Myocyte (in vitro differentiated cells): ENCODE results near the gene TNFAIP8. TPM values are rescaled to one million over a fixed set of nuclear protein-coding genes. Genes with fewer than 3 reads are reported as not detected.

Experiments
- DNase-seq: peaks from one replicate; pipeline ENCODE4 v3.0.0-alpha.2; 2012; ENCODE audit warnings: low read depth
- total RNA-seq: library from RNA; depleted of rRNA; stranded (reverse); fragments of >200 nt; gene quantifications from 2 replicates; pipeline ENCODE4 v1.2.3, GENCODE V29; 2014

TNFAIP8 gene
- total RNA-seq, 1 donor from 2014 or later = 25.6 TPM

DNA sequence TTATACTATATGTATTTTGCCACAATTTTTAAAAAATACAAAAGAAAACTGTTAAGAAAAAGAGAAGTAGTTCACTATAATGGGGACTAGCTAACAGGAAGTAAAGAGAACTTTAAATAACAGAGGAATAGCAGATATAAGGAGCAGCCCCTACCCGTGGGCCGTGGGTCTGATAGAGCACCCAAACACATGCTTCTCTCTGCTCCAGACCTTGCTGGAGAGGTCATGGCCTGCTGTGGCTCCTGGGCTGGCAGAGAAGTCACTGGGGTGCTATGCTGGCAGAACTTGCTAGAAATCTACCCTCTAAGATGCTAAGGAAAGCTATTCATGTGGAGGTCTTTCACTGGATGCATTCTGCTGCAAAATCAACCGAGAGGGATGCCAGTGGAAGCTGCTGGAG, 10.0 kb upstream of the TNFAIP8 start:
- DNase-seq = no peak

DNA sequence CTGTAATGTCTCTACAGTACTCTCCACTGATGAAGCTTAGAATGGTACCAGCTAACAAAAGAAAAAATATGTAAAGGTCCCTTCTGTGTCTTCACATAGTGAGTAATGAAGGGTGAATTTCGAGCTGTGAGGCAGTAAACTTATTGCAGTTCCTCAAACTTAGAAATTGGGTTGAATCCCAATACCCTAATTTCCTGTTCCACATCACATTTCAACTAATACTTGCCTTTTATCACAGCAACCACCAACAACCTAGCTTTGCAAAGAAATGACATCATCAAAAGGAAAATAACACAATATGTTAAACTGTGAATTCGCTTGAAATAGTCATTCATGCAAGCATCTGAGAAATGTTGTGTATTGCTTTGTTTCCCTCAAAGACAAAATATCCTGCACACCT, 9.4 kb upstream of the TNFAIP8 start:
- DNase-seq = no peak

DNA sequence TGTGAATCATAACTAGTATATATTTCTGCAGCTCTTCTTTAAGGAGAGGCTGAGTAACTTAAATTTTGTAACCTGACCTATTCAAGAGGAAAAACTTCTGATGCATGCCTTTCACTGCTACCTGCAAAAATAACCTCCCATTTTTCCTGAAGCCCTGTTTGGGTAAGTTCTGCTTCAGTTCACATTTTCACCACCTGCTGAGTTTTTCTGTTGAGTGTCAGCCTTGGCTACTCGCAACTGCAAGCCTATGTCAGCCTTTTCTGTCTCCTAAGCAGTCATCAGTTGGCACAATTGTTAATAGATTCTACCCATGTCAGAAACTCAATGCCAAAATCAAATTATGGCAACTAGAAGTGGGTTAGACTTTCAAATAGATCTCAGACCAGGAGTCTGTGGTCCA, 8.2 kb upstream of the TNFAIP8 start:
- no peak for DNase-seq

DNA sequence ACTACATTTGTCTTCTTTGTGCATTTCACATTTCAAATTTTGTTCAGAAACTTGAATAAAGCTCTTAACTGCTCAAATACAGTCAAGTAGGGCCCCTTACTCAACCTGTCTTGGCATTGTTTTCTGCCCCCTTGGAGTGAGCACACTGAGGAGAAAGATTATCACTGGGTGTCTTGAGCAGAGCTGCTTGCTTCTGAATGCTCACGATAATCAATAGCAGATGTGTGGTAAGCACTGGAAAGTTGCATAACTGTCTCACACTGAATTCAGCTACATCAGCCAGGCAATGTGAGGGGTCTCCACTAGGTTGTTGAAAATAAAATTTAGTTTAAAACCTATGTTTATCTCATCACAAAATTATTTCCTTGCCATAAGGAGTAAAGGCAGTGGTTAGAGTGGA, 7.8 kb upstream of the TNFAIP8 start:
- DNase-seq = no peak

DNA sequence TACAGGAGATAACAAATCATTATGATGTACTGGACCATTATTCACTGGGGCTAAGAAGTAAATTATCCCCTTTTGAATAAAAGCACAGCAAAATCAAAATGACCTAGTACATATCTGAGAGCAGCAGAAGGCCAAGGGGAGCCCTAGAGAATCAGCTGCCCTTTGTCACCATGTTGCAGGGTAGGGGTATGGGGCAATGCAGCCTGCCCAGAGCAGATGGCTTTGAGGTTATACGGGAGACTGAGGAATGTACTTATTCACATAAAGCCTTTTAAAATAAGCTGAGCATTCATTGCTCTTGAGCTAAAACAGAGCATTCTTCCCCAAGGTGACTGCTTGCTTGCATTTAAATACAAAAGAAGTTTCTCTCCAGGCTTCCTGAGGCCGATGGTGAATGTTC, 2.6 kb upstream of the TNFAIP8 start:
- no peak for DNase-seq

DNA sequence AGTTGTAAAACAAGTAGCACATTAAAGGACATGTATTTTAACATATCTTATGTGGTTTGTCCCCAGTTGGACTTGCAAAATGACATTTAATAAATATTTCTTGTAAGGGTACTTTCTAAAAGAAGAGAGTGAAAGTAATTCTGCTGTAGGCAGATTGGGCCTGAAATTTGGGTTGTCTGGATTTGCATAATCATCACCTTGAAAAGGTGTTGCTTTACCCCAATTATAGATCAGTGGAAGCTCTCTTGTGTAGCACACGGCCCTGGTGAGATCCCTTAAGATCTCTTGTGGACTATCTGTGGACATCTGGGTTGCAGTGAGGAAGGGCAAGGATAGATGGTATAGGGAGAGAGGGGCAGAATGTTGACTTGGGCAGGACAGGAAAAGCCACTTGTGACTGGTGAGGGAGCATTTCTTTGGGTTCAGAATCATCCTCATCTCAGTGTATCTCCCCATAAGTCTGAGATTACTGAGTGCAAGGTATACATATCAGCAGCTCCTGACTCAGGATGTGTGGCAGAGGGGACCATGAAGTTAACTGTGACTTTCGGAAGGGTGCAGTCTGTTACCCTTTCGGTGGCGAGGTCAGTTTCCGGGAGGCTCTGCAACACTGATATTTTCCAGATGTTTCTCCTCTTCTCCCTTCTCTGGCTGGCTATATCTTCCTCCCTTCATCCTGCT, 2.0 kb upstream of the TNFAIP8 start:
- no peak for DNase-seq

DNA sequence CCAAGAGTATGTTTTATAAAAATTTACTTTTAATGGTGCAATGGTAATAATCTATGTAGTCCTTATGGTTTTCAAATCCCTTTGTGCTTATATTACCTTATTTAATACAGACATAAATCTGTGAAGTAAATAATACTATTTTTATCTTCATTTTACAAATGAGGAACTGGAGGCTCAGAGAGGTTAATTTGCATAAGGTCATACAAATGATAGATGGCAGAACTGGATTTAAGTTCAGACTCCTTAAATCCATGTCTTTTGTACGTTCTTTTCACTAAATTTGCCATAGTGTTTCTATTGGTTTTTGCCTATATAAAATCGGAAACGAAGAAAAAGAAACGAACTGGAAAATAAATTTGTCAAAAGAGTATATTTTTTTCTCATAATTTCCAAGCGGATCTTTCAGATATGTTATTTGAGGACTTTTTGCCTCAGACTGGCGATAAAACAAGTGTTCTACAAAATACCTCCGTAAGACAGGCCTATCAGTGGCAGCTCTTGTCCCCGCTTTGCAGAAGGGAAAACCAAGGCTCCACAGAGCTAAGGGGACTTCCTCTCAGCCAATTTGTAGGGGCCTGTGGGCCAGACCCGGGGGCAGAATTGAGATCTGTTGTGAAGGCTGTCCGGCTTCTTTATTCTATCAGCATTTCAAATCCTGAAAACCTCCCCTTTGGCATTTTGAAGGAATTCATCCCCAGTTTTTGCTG, 1.1 kb upstream of the TNFAIP8 start:
- no peak for DNase-seq

DNA sequence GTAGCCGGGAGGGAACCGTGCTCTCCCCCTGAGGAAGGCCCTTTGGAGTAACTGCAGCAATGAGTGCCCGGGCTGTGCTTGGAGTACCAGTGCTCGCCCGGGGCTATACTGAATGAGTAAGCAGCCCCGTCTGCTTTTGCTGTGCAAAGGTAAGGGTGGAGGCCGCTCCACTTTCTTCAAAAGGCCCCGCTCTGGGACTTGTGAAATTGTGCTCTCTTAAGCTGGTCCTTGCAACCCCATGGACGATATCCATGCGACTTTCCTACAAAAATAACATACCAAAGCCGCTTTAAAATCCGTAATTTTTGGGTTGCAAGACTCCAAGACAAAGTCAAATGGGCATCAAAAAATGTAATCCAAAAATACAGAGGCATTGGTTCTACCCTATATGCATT, 578 bp upstream of the TNFAIP8 start:
- DNase-seq = no peak

DNA sequence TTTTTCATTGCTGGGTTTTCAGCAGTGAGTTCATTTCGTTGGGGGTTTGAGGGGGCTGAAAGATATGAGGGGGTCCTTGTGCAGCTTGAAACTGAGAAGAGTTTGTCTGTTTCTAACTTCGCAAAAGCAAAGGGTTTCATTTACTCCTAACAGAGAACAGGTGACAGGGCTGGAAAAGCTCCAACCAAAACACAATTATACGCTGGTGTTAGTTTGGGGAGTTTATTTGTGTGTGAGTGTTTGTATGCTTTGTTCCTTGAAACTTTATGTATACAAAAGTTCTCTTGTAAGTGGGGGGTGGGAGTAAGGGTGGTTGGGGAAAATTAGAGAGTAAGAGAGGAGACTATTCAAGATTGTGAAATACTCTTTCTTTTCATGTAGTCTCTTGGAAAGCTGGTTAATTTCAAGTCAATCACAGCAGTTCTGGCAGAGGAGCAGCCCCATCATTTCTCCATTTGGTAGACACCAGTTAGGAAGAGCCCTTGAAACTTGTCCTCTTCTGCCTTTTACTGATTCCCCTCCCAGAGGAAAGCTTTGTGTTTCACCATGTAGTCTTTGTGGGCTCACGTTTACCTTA, 881 bp downstream of the TNFAIP8 start:
- no peak for DNase-seq

DNA sequence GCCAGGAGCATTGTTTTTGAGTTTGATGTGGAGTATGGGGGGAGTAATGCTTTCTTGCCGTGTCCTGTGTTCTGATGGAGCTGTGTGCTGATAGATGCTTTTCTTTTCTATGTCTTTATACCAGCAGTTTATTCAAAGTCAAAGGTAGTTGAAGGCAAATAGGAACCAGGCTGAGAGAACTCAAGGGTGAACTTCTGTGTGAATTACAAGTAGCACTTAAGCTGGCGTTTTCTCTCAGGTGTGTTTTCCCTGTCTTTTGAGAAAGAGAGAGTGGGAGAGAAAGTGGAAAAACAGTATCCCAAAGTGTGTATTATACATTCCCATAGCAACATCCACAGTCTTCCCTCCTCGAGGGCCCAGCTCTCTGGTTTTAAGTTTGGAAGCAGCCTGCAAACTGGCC, 1.5 kb downstream of the TNFAIP8 start:
- no peak for DNase-seq

DNA sequence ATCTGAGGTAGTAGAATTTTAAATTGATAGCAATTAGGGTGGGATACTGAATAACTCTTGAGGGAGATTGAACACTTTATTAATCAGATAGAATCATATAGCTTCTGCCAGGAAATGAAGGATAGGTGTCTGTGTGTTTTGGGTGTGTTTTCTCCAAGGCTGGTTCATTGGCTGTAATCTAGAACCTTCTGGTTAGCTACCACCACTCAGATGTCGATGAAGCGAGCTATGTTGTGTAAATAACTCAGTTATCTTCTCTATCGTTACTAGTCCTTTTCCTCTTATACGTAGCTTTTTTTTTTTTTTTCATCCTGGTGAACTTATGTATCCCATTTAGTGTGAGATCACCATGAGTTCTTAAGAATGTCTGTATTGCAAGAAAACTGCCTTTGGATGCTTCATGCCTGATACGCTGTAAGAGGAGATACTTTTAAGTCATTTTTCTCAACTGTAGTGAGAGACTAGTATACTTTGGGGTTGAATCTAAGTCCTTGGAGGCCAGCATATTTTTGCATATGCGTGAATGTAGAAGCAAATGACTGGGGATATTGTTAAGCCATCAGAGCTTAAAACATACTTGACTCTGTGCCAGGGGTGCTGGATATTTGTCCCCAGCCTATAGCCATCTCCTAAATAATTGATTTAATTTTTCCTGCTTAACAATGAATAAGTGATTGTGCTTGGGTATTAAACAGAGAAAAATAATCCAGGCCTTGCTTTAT, 2.1 kb downstream of the TNFAIP8 start:
- DNase-seq = no peak

DNA sequence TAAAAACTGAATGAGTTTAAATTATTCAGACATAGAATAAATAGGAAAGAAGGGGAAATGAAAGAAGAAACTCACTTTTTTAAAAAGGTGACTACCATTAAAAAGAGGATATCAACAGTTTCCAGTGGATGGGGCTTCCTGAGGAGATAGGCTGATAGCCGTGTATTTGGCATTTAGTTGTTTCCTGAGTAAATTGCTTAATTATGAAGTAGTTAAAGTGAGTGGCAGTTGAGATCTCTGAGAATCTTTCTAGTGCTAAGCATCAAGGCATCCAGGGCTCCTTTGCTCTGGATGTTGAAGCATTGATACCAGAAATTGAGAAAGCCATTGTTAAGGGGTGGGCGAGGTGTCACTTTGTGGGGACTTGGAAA, 2.7 kb downstream of the TNFAIP8 start:
- DNase-seq = no peak

DNA sequence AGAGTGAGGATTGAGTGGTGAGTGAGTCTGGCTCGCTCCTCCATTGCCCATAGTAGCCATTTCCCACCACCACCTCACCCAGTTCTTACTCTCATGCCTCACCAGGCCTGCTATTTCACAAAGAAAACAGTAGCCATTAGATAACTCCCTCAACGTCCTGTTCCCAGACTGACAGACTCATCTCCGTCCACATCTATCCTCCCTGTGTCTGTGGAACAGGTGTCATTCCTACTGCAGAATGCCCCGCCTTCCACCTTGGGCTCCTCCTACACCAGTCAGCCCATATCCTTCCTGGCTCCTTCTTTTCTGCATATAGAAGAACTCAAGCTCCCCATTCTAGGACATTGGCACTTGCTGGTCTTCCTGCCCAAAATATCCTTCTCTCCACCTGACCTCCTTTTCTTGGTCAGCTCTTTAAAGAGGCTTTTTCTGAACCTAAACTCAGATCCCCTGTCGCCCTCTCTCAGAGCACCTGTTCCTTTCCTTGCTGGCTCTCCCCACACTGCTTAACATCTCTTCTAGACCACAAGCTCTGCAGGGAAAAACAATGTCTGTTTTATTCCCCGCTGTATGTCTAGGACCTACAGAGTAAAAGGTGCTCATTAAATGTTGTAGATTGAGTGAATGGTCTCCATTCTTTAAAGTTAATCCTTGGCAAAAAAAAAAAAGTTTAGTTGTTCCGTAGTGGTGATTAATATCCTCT, 3.2 kb downstream of the TNFAIP8 start:
- peak; percentile 39 for DNase-seq

DNA sequence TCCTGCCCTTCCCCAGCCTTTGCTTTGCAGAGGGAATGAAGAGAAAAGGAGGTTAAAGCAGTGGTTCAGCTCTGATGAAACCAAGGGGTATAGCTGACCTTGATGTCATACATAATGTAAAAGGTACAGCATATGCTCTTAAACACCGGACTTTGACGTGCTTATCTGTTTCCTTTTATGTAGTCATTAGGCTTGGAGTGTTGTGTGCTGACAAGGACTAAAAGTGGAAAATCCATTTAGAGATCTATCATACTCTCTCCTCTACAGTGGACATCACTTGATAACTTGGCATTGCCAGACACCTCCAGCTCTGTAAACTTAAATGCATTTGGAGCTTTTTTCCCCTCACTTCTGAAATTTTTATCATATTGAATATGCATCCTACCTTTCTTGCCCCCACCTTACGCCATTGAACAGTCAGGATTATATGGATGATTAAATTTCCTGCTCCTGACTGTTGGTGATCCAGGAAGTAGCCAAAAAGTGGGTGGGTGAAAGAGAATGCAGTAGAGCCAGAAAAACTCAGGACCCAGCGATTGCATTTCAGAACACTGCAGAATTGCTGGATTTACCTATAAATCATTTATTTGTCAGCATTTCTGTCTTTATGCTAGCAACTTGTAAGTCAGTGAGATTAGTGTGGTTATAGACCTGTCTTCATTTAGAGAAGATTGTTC, 4.1 kb downstream of the TNFAIP8 start:
- no peak for DNase-seq

DNA sequence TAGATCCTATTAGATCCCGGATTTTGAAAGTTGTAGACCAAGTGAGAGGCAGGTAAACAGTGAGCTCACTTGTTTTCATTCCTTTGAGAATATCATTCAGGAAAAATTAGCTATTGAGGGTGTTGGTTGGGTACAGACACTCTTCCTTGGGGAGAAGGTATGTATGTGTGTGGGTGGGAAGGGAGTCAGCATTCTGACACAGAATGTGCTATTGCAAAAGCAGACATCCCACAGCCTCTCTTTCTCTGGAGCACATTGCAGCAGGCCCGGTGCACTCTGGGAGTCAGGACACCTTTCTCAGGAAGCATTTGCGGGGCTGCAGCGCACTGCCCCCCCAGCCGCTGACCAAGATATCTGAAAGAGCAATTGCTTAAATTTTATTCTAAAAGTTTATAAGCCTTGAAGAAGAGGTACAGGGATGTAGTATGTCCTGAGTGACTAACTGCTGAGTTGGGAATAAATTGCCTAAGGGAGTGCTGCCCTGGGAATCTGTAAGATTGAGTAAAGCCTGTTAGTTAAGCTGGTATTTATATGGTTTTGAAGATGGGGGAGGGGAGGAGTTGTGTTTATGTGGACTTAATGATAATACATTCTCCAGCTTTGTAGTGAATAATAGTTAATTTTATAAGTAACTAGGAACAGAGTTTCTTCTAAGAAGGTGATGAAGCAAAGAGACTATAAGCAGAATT, 5.2 kb downstream of the TNFAIP8 start:
- no peak for DNase-seq

DNA sequence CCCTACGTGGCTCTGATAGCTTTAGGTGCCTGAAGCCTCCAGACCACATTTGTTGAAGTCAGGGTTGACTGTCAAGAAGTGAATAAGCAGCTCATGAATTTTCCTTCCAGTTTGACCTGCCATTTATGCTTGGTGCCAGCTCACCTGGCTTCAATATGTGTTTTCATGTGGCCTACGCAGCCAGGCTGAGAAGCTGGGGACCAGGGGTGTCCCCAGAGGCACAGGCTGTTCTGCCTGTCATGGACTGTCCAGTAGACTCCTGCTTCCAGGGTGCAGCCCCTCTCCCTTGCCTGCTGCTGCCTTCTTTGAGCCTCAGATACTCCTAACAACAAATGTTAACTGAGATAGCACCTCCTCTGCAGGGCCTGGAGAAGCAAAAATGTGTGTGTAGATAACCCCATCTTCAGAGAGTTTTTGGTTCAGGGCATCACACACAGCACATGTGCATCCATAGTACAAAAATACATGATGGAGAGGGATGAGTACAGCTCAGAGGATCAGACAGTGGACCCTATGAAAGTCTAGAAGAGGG, 5.8 kb downstream of the TNFAIP8 start:
- no peak for DNase-seq

DNA sequence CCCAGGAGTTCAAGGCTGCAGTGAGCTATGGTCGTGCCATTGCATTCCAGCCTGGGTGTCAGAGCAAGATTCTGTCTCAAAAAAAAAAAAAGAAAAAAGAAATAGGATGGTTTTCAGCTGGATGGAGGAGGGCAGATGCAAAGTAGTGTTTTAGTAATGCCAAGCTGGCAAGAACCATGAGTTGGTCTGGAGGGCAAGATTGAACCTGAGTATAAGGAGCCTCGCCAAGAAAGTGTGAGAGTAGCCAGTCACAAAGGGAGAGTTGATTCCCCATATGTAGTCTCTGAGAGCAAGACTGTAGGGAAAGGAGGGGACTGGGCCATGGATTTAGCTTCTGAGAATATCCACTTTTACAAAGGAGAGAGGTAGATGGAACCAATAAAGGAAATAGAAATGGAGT, 6.9 kb downstream of the TNFAIP8 start:
- DNase-seq = no peak

DNA sequence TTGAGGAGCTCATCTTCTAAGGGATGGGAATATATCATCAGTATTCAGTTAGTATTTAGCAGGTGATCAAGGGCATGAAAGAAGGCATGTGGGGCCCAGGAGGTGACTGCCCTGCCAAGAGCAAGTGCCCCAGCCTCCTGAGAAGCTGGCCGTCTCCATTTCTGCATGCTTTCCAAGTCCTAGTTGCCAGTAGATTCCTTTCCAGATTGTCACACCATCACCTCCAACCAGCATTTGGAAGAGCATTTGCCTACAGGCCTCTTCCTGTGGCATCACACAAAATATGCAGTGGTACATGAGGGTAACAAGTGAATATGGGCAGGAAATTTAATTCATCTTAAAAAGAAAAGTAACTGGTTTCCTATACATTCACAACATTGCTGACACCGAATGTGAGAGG, 7.5 kb downstream of the TNFAIP8 start:
- no peak for DNase-seq

DNA sequence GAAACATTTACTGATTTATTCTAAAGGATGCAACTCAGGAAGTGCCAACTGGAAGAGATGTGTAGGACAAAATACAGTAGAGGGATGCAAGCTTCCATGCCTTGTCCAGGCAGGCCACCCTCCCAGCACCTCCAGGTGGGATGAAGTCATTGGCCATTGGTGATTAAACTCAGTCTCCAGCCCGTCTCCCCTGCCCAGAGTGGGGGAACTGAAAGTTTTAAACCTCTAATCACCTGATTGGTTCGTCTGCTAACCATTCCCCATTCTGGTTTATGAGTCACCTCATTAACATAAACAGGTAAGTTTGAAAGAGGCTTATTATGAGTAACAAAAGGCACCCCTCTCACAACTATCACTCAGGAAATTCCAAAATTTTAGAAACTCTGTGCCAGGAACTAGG, 8.1 kb downstream of the TNFAIP8 start:
- no peak for DNase-seq

DNA sequence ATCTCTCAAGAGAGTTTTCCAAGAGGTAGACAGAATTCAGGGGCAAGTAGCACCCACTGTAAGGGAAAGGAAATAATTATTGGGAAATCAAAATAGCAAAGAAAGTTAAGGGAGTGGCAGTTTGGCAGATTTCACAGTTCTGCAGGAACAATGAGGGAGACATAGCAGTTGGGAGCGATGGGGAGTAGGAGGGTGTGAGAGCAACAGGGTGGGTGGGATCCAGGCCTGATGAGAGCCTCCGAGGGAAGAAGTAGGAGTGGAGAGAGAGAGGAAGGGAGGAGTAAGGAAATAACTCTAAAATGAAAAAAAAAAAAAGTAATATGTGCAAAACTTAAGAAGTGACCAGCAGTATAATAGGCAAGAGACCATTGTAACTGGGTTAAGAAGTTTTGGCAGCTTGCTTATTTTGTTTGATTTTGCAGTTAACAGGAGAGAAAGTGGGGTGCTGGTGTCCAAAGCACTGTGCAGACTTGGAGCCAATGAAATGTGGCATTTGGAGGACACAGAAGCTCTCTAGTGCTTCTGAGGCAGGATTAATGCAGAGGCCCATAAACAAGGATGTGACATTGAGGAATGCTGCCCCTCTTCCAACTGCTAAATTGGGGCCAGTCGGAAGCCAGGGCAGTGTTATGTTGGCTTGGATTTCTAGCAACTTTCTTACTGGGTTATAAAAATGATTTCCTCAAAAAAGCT, 10.2 kb downstream of the TNFAIP8 start:
- no peak for DNase-seq
